ENCODE data around the gene ZNF212.
"Not testable (repeated sequence)": the region's sequence is repeated elsewhere in the genome, so short reads cannot be mapped to it uniquely, and the experiment has no call there.

ZNF212 gene

GRCh38 chr7:149220534-149220933 lies 18.9 kb upstream of the ZNF212 start:
- DNase-seq, result no peak

GRCh38 chr7:149223176-149223575 lies 16.3 kb upstream of the ZNF212 start:
- DNase-seq, result no peak

- no peak for DNase-seq
These were observed 15.7 kb upstream of the ZNF212 start for GRCh38 chr7:149223761-149224160.

GRCh38 chr7:149224352-149224751 lies 15.1 kb upstream of the ZNF212 start:
- no peak for DNase-seq

- no peak for DNase-seq
These were observed 14.3 kb upstream of the ZNF212 start for GRCh38 chr7:149225106-149225505.

GRCh38 chr7:149225656-149226055 lies 13.8 kb upstream of the ZNF212 start:
- no peak for DNase-seq

GRCh38 chr7:149226366-149226765 lies 13.1 kb upstream of the ZNF212 start:
- DNase-seq, result not testable (repeated sequence)

GRCh38 chr7:149226840-149227494 lies 12.5 kb upstream of the ZNF212 start:
- no peak for DNase-seq

- DNase-seq, result no peak
These were observed 10.5 kb upstream of the ZNF212 start for GRCh38 chr7:149228831-149229471.

- DNase-seq, result no peak
These were observed 9.9 kb upstream of the ZNF212 start for GRCh38 chr7:149229526-149229925.

- no peak for DNase-seq
These were observed 7.1 kb upstream of the ZNF212 start for GRCh38 chr7:149232362-149232761.

- DNase-seq, result not testable (repeated sequence)
These were observed 5.7 kb upstream of the ZNF212 start for GRCh38 chr7:149233655-149234204.

GRCh38 chr7:149237502-149237901 lies 1.9 kb upstream of the ZNF212 start:
- no peak for DNase-seq

GRCh38 chr7:149238051-149238450 lies 1.4 kb upstream of the ZNF212 start:
- no peak for DNase-seq

GRCh38 chr7:149240637-149241036 lies 1.2 kb downstream of the ZNF212 start:
- DNase-seq, result no peak

- DNase-seq, result no peak
These were observed 2.2 kb downstream of the ZNF212 start for GRCh38 chr7:149241696-149242095.

GRCh38 chr7:149245244-149245643 lies 5.8 kb downstream of the ZNF212 start:
- no peak for DNase-seq

- no peak for DNase-seq
These were observed 6.3 kb downstream of the ZNF212 start for GRCh38 chr7:149245744-149246143.

GRCh38 chr7:149248777-149249176 lies 9.3 kb downstream of the ZNF212 start:
- no peak for DNase-seq

- not testable (repeated sequence) for DNase-seq
These were observed 10.7 kb downstream of the ZNF212 start for GRCh38 chr7:149250151-149250550.

- not testable (repeated sequence) for DNase-seq
These were observed 12.1 kb downstream of the ZNF212 start for GRCh38 chr7:149251518-149251917.

GRCh38 chr7:149252378-149252777 lies 12.9 kb downstream of the ZNF212 start:
- no peak for DNase-seq

- no peak for DNase-seq
These were observed 14.2 kb downstream of the ZNF212 start for GRCh38 chr7:149253665-149254064.

GRCh38 chr7:149254181-149254858 lies 14.9 kb downstream of the ZNF212 start:
- DNase-seq, result no peak

Measured in activated CD8-positive, alpha-beta memory T cell treated with anti-CD3 and anti-CD28 coated beads for 24 hours (primary cell).